ENCODE results near the gene EMC6.

Gene EMC6

DNA sequence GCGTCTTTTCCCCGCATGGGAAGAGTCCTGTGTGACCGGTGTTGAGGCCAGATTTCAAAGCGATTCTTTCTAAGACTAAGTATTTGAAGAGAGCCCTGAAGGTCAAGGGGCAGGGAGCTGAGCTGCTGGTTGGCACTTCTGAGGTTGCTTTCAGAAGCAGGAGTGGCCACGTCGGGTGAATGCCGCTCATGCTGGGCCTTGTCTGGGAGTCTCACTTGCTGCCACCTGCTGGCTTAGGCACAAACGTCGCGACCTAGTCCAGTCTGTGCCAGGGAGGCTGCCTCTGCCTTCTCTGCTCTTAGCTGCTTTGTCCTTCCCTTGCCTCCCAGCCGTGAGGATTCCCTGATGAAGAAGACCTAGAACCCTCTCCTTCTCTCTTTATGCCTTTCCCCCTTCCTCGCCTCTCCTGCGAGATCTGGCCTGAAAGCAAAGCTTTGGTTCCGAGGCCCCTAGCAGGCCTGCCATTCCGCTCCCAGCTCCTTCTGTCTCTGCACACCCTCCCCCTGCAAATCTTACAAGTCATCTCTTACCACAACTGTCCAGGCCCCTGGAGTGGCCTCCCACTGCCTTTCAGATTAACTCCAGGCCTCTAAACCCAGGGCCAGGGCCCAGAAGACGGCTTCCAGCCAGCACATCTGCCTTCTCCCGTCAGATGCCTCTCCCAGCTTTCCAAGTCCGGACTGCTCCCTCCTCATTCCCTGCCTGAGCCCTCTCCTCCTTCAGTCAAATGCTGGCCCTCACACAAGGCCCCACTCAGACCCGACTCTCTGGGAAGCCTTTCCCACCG, 20.6 kb upstream of the EMC6 start:
- H3K27ac ChIP-seq = peak overlapping the region in 9 of 21 experiments; percentile 8 to 53 (median 24)
- no peak overlapping the region for H3K4me3 ChIP-seq

DNA sequence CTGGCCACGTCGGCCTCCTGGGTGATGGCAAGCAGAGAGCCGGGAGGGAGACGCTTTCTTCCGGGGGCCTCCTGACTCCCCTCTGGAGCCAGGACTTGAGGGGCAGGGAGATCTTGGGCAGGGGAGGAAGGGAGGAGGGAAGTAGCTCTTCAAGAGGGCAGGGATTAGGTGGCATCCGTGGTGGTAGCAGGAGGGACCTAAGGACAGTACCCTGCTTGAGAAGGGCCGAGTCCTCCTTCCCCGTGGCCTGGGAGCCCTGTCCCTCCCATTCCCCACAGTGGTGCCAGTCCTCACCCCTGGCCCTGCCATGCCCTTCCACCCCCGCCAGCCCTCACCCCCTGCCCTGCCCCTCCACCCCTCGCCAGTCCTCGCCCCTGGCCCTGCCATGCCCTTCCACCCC, 12.8 kb upstream of the EMC6 start:
- H3K4me3 ChIP-seq = no peak overlapping the region
- no peak overlapping the region for H3K27ac ChIP-seq

DNA sequence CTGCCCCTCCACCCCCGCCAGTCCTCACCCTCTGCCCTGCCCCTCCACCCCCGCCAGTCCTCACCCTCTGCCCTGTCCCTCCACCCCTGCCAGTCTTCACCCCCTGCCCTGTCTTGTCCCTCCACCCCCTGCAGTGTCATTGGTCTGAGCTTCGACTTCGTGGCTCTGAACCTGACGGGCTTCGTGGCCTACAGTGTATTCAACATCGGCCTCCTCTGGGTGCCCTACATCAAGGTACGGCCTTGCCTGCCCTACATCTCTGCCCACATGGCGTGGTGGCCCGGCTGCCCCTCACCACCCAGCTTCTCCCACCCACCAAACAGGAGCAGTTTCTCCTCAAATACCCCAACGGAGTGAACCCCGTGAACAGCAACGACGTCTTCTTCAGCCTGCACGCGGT, 12.3 kb upstream of the EMC6 start:
- Histone ChIP-seq H3K4me3 (no peak overlapping the region), H3K27ac (no peak overlapping the region)

DNA sequence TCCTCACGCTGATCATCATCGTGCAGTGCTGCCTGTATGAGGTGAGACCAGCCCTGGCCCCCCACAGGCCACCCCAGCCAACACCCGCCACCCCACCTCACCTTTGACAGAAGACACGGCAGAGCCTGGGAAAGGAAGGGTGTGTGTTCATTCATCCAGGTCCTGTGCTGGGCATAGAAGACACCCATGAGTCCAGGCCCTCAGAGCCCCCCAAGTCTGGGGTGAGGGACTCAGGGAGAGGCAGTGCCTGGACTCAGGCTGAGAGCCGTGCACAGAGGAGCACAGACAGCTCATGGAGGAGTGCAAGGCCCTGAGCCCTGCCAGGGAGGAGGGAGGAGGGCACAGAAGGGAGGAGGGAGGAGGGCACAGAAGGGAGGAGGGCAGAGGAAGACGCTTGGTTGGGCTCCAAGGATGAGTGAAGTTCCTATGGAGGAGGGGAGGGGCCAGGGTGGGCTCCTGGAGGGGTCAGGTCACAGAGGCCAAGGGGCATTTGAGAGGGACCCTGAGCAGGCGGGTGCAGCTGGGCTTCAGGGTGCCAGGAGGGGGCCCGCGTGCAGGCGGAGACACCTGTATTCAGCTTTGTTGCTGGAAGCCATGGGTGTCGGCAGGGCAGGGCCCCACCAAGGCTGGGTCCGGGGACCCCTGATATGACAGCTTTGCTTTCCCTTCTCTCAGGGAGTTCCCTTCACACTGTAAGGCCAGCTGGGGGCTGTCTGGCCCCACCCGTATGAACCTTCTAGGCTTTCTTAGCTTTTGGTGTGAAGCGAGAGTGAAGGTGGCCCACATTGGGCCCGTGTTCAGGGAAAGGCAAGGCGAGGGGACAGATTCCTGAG, 11.6 kb upstream of the EMC6 start:
- Histone ChIP-seq H3K27ac (peak overlapping the region in 1 of 21 experiments; percentile 8), H3K4me3 (no peak overlapping the region)

DNA sequence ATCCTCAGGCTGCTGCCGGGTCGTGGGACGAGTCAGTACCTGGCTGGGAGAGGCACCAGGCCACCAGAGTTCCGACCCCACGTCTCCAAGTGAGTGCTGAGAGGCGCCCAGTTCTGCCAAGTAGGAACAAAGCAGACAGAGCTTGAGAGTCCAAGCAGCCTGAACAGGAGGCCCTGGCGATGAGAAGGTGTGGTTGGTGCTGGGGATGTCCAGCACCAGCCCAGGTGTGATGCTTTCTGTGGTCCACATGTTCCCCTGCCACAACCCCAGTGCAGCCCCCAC, 11.1 kb upstream of the EMC6 start:
- H3K4me3 ChIP-seq = no peak overlapping the region
- peak overlapping the region in 1 of 21 experiments; percentile 33 for H3K27ac ChIP-seq

DNA sequence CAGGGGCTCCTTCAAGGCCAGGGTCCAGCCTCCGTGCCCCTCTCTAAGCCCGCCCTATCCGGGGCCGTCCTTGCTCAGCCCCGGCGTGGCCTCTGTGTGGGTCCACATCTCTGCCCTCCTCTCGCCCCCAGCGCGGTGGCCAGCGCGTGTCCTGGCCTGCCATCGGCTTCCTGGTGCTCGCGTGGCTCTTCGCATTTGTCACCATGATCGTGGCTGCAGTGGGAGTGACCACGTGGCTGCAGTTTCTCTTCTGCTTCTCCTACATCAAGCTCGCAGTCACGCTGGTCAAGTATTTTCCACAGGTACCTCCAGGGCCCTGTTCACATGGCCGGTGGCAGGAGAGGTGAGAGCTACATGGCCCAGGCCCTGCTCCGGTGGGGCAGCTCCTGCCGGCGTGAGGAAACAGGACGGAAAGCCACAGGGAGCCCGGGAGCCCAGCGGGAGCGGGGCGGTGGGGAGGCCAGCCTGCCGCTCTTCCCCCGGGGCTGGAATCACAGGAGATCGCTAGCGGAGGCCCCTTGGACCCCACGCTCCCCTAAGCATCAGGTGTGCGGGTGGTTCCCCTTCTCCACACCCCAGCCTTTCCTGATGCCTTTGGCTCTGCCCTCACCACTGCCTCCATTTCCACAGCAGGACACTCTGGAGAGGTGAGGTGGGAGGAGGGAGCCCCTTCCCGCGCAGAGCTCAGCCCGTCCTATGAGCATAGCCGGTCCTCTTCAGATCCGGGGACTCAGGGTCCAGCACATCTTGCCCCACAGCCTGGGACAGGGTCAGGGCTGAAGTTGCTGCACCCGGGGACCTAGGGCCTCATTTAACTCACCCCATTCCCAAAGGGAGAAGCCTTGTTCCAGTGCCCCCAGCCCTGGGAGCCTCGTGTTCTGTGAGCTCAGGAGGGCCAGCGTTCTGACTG, 10.5 kb upstream of the EMC6 start:
- no peak overlapping the region for H3K4me3 ChIP-seq
- peak overlapping the region in 8 of 21 experiments; percentile 10 to 81 (median 70) for H3K27ac ChIP-seq

DNA sequence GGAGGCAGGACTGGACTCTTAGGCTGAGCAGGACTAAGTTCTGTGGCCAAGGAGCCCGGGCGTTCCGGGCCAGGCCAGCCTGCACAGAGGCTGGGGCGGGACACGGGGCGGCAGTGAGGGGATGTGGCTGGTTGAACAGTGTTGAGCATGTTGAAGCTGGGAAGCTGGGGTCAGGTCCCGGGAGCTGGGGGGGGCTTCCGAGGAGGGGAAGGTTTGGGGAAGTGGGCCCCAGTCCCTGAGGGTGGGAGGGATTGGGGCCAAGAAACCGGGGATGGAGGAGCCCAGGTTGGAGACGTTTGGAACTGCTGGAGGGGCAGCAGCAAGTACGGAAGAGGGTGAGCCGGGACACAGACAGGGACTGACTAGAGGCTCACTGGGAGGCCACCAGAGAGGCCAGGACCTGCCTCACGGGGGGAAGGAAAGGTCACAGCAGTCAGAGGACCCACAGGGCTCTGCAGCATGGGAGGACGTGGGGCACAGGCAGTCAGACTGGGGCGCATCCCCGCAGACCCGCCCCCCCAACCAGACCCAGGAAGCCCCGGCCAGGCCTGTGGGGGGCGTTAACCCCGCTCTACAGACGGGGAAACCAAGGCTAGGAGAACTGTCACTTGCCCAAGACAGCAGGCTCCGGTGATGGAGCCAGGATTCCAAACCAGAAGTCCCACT, 9.7 kb upstream of the EMC6 start:
- Histone ChIP-seq H3K27ac (peak overlapping the region in 17 of 21 experiments; percentile 8 to 81 (median 60)), H3K4me3 (no peak overlapping the region)

DNA sequence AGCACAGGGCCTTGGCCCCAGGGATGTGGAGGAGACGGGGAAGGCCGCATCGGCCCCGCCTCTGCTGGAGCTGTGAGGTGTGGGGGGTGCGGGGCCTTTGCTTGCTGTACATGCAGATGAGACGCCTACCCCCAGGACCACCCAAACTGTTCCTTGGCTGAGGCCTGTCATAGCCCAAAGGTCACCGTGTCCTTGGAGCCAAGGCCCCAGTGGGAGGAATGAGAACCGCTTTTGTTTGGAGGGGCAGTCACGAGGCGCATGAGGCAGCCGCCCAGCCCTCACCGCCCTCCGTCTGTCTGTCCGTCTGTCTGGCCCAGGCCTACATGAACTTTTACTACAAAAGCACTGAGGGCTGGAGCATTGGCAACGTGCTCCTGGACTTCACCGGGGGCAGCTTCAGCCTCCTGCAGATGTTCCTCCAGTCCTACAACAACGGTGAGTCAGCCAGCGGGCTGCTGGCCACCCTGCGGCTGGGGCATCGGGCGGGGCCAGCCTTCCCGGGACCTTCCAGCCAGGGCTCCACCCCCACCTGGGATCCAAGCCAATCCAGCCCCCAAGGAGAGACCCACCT, 9.0 kb upstream of the EMC6 start:
- peak overlapping the region in 17 of 21 experiments; percentile 8 to 81 (median 60) for H3K27ac ChIP-seq
- H3K4me3 ChIP-seq = no peak overlapping the region

DNA sequence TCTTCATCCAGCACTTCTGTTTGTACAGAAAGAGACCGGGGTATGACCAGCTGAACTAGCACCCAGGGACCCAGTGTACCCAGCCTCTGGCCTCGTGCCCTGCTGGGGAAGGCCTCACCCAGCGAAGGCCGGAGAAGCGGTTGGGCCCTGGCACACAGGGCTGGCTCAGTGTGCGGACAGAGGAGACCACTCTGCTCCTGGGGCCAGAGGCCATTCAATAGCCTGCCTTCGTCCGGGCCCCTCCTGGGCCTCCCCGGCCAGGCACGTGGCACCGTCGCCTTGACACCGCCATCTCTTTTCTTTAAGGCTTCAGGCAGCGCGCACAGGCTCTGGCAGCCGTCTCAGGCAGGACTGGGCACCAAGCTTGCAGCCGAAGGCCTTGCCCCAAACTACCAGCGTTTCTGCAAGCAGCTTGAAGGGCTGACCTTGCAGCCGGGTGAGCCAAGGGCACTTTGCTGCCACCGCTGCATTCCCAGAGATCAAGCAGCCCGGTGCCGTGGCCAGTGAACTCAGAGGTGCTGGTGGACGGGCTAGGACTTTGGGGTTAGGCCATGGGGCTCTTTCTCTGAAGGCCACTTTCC, 8.2 kb upstream of the EMC6 start:
- no peak overlapping the region for H3K4me3 ChIP-seq
- peak overlapping the region in 16 of 21 experiments; percentile 8 to 81 (median 56) for H3K27ac ChIP-seq

DNA sequence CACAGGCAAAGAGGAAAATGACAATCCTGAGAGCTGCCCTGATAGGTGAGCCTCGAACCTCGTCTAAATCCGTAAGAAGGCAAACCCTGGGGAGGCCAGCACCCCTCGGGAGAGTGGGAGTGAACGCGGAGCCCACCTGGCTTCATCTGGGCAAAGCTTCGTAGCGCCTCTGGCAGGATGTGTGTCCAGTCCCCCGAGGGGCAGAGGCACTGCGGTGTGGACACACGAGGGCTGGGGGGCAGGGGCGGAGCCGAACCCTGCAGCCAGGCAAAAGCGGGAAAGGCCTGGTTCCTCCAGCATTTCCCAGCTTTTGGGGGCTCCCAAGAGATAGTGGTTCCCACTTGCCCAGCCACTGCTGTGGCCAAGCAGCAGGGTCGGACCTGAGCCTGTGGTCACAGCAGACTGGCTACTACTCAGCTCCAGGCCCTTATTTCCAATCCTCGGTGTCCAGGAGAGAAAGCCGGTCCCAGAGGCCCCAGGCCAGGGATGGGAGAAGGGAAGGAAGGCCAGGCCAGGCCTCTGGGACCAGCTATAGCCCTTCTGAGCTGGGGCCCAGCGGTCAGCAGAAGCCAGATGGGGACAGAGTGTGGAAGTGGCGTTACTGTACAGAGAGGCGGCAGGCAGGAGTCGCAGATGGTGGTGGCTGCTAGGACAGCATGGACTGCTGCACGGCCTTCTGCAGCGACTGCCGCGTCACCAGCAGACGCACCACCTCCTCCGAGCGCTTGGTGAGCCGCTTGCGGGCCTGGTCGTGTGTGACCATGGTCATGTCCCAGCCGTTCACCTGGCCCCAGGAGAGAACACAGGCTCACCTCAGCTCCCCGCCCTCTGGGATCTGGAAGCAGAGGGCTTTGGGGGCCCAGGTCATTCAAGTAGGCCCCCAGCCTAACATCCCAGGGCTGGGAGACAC, 5.3 kb upstream of the EMC6 start:
- no peak overlapping the region for H3K4me3 ChIP-seq
- H3K27ac ChIP-seq = no peak overlapping the region

DNA sequence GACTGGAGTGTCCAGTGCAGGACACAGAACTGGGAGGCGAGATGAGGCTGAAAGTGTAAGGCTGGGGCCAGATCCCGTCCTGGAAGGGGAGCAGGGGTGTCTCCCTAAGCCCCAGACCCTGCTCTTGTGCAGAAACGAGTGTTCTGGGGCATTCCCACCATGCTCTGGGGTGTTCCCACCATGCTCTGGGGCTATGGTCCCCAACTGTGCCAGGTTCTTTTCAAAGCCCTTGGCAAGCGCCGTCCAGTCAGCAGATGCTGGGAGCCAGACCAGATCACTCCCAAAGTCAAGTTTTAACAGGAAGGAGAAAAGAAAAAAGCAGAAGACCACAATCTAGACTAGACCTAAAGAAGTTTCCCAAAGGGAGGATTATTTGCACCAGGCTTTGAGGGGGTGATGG, 2.8 kb upstream of the EMC6 start:
- peak overlapping the region in 11 of 21 experiments; percentile 30 to 96 (median 89) for H3K27ac ChIP-seq
- no peak overlapping the region for H3K4me3 ChIP-seq

DNA sequence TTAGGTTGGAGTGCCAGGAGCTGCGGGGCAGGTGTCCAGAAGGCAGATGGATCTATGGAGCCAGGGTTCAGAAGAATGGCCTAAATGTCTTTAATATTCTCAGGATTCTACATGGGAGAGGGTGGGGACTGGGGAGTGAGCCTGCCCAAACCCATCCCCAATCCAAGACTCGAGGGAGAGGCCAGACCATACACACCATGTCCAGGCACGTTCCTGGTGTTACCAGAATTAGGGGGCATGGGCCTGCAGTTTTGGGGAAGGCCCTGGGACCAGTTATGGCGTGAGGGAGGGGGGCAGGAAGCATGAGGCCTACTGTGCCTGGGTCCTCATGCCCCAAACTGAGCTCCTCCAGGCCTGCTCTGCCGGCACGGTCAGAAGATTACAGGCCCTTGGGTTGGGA, 2.1 kb upstream of the EMC6 start:
- H3K4me3 ChIP-seq = peak overlapping the region in 5 of 7 experiments; percentile 11 to 97 (median 92)
- peak overlapping the region in 14 of 21 experiments; percentile 52 to 97 (median 92) for H3K27ac ChIP-seq

DNA sequence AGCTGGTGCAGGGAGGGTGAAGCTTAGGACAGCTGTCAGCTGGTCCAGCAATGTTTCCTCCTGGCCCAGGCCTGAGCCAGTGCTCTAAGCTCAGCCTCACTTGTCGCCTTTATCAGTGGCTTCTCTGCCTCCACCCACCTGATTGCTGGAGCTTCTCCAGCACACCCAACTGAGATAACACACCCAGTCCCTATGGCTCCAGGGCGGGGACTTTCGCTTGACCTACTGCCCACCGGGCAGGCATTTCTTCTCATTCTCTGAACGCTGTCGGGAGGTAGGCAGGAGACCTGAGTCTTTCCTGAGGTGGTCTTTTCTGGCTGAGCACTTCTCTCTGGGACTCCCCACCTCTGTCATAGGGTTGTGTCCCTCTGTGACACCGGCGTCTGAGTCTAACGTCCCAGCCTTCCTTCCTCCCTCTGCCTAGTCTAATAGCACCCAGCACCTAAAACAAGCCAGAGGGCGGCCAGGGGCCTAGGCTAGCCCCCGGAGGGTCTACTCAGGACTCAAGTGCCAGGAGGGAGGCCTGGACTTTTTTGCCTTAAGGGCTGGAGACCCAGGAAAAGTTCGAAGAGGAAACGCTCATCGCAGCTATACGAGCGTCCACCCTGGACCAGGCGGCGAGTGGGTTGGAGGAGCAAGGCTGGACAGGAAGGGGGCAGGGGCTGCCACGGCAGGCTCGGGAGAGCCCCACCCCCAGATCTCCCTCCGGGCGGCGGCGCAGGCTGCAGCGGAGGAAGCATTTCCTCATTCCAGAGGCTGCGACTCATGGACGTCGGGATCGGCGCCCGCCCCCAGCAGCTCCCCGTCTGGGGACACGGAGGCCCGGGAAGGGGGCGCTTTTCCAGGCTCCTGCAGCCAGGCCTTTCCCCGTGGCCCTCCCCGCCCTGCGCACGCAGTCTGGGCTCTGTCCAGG, 990 bp upstream of the EMC6 start:
- peak overlapping the region; percentile 67 to 99 (median 94) for H3K27ac ChIP-seq
- peak overlapping the region; percentile 66 to 97 (median 92) for H3K4me3 ChIP-seq

DNA sequence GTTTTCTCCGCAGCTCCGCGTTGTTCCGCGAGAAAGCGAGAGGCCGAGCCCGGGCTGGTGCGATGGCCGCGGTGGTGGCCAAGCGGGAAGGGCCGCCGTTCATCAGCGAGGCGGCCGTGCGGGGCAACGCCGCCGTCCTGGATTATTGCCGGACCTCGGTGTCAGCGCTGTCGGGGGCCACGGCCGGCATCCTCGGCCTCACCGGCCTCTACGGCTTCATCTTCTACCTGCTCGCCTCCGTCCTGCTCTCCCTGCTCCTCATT, 404 bp downstream of the EMC6 start:
- peak overlapping the region; percentile 66 to 97 (median 92) for H3K4me3 ChIP-seq

DNA sequence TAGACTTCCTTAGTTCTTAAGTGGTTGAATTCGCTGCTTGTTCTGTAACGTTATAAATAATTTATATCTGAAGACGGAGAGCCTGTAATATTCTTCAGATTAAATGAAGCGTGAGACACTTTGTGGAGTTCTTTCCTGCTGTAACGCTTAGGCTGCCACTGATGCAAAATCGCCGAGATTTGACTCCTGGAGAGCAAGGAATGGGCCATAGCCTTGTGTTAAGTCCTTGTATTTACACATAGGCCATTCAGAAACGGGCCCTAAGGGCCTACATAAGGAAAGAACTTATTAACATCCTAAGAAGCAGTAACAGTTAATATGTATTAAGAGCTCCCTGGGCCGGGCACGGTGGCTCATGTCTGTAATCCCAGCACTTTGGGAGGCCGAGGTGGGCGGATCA, 936 bp downstream of the EMC6 start:
- H3K4me3 ChIP-seq = peak overlapping the region; percentile 66 to 97 (median 92)
- H3K27ac ChIP-seq = peak overlapping the region in 8 of 21 experiments; percentile 93 to 98 (median 94)

More for the DNA sequence above, 404 bp downstream of the EMC6 start:
- H3K27ac ChIP-seq = peak overlapping the region; percentile 50 to 99 (median 94)

DNA sequence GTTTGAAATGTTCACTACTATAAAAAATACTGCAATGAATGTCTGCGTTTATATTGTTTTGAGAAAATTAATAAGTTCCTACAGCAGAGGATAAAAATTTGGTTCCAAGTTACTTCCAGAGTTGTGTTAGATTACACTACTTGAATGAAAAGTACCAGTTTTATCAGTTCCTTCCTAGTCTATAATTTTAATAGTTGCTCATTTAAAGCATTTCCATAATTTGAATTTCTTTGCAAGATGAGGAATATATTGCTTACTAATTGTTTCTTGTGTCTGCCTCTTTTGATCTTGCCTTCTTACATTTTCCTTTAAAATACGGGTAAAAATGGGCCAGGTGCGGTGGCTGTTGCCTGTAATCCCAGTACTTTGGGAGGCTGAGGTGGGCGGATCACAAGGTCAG, 4.0 kb downstream of the EMC6 start:
- Histone ChIP-seq H3K4me3 (no peak overlapping the region), H3K27ac (no peak overlapping the region)

DNA sequence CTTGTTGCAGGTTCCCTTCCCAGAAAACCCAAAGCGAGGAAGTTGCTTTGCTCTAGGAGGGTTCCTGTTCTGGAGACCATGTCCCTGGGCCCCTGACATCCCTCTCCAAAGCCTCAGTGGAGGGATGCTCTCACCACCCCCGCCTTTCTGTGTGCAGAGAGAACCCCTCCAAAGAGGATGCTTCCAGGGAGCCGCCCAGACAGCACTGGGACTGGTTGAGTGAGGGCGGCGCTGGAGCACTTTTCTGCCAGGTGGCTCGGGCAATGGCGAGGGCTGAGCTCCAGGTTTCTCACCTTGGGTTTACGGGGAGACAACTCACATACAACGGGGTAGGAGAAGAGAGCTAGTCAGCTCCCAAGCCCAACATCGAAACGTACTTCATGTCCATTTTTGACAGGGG, 7.3 kb downstream of the EMC6 start:
- no peak overlapping the region for H3K27ac ChIP-seq
- H3K4me3 ChIP-seq = no peak overlapping the region
